ENCODE results near the gene POU2AF1.

The POU2AF1 gene

DNA sequence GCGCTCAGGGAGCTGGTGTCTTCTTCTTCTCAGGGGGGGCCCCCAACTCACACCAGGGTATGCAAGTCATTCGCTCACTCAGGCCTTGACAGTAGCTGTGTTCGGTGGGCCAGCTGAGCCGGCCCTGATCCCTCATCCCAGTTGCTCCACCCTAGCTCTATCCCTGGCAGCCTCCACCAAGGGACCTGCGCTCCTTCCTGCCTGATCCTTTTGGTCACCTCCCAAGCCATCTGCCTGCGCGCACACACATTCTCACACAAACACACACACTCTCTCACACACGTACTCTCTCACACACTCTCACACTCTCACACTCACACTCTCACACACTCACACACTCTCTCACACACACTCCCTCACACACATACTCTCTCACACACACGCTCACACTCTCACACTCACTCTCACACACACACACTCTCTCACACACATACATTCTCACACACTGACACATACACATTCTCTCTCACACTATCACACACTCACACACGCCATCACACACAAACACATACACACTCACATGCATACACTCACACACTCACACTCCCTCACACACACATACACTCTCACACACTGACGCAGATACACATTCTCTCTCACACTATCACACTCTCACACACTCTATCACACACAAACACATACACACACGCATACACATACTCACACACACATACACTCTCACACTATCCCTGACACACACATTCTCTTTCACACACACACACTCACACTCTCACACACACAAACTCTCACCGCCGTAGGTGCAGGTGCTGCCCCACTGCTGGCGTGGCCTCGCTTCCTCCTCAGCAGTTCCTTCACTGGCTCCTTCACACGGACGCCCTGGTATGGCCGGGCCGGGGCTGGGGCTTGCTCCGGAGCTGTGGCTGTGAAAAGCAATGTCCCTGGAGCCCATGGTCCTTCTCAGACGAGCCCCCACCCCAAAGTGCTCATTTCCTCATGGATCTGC is 20.8 kb downstream of the POU2AF1 start:
- TF ChIP-seq YY1 (IDR thresholded peaks at IDR 0.05; ENCODE audit: low read depth): no peak
- no peak for TF ChIP-seq CREB1 (IDR thresholded peaks at IDR 0.05; ENCODE audit: low read depth)
- TF ChIP-seq, protein P1, sequence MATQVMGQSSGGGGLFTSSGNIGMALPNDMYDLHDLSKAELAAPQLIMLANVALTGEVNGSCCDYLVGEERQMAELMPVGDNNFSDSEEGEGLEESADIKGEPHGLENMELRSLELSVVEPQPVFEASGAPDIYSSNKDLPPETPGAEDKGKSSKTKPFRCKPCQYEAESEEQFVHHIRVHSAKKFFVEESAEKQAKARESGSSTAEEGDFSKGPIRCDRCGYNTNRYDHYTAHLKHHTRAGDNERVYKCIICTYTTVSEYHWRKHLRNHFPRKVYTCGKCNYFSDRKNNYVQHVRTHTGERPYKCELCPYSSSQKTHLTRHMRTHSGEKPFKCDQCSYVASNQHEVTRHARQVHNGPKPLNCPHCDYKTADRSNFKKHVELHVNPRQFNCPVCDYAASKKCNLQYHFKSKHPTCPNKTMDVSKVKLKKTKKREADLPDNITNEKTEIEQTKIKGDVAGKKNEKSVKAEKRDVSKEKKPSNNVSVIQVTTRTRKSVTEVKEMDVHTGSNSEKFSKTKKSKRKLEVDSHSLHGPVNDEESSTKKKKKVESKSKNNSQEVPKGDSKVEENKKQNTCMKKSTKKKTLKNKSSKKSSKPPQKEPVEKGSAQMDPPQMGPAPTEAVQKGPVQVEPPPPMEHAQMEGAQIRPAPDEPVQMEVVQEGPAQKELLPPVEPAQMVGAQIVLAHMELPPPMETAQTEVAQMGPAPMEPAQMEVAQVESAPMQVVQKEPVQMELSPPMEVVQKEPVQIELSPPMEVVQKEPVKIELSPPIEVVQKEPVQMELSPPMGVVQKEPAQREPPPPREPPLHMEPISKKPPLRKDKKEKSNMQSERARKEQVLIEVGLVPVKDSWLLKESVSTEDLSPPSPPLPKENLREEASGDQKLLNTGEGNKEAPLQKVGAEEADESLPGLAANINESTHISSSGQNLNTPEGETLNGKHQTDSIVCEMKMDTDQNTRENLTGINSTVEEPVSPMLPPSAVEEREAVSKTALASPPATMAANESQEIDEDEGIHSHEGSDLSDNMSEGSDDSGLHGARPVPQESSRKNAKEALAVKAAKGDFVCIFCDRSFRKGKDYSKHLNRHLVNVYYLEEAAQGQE (IDR thresholded peaks at IDR 0.05; ENCODE audit: low read depth): no peak
- TF ChIP-seq, protein P2, sequence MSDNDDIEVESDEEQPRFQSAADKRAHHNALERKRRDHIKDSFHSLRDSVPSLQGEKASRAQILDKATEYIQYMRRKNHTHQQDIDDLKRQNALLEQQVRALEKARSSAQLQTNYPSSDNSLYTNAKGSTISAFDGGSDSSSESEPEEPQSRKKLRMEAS (IDR thresholded peaks at IDR 0.05): no peak
- no peak for TF ChIP-seq TCF12 (IDR thresholded peaks at IDR 0.05; ENCODE audit: low read depth)
- no peak for TF ChIP-seq EP300 (IDR thresholded peaks at IDR 0.05; ENCODE audit: borderline replicate concordance)
- TF ChIP-seq FOXM1 (IDR thresholded peaks at IDR 0.05; ENCODE audit: borderline replicate concordance, low read depth): no peak
- TF ChIP-seq TAF1 (IDR thresholded peaks at IDR 0.05; ENCODE audit: low read depth): no peak
- TF ChIP-seq EGR1 (IDR thresholded peaks at IDR 0.05): no peak
- TF ChIP-seq ZBTB7A (IDR thresholded peaks at IDR 0.05; ENCODE audit: low read depth): no peak
- TF ChIP-seq NFIC (IDR thresholded peaks at IDR 0.05): no peak
- no peak for TF ChIP-seq RAD21 (IDR thresholded peaks at IDR 0.05; ENCODE audit: low read depth)

DNA sequence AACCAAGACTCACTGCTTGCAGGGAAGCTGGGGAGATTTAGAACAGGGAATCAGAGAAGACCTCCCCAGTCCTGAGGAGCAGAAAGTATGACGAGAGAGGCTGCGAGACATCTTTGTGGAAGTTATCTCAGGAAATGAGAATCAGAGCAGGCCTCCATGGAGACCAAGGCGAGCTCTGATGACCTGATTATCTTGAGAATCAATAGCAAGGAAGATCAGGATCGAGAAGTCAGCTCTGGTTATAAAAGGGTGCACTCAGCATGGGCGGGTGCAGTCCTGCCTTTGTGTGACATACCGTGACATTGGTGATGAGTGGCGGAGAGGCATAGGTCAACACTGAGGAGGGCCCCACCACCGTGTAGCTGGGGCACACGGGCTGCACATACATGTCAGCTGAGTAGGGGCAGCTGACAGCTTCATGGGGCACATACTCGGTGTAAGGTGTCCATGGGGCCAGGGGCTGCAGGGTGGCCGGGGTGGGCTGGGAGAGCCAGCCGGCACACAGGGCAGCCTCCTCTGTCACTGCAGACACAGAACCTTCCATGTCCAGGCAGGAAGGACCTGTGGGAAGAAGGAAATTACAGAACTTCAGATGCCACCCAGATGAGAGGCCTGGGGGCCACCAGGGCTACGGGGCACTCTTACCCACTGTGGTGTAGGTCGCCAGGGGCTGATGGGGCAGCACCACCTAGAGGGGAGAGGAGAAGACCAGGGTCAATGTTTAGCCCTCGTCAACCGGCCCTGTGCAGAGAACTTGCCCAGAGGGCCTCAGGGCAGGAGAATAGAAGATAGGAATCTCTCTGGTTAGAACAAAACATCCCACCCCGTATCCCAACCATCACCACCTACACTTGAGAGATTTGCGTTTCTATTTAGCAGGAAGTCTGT is 21.7 kb downstream of the POU2AF1 start:
- TF ChIP-seq YY1 (IDR thresholded peaks at IDR 0.05; ENCODE audit: low read depth): no peak
- no peak for TF ChIP-seq FOXM1 (IDR thresholded peaks at IDR 0.05; ENCODE audit: borderline replicate concordance, low read depth)
- no peak for TF ChIP-seq EGR1 (IDR thresholded peaks at IDR 0.05)
- TF ChIP-seq CREB1 (IDR thresholded peaks at IDR 0.05; ENCODE audit: low read depth): no peak
- TF ChIP-seq TAF1 (IDR thresholded peaks at IDR 0.05; ENCODE audit: low read depth): no peak
- TF ChIP-seq RAD21 (IDR thresholded peaks at IDR 0.05; ENCODE audit: low read depth): no peak
- TF ChIP-seq, protein P1 (IDR thresholded peaks at IDR 0.05; ENCODE audit: low read depth): no peak

DNA sequence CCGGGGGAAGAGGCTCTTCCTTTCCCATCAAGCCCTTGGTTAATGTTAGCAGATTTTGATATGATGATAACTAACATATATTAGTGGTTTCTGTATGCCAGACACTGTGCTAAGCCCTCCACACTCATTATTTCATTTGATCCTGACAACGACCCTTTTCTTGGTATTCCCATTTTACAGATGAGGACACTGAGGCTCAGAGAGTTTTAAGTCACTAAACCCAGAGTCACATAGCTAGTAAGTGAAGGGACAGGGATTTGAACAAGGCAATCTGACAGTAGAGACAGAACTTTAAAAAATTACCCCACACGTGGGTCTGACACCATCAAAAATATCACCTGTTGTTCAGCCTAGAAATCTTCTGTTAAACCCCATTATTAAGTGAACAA is 22.4 kb downstream of the POU2AF1 start:
- TF ChIP-seq, protein P1 (IDR thresholded peaks at IDR 0.05; ENCODE audit: low read depth): no peak
- no peak for TF ChIP-seq ZBTB7A (IDR thresholded peaks at IDR 0.05; ENCODE audit: low read depth)
- no peak for TF ChIP-seq TEAD4 (IDR thresholded peaks at IDR 0.05)
- no peak for TF ChIP-seq RAD21 (IDR thresholded peaks at IDR 0.05; ENCODE audit: low read depth)
- no peak for TF ChIP-seq EP300 (IDR thresholded peaks at IDR 0.05; ENCODE audit: borderline replicate concordance)
- no peak for TF ChIP-seq FOXM1 (IDR thresholded peaks at IDR 0.05; ENCODE audit: borderline replicate concordance, low read depth)
- TF ChIP-seq TCF12 (IDR thresholded peaks at IDR 0.05; ENCODE audit: low read depth): no peak
- no peak for TF ChIP-seq YY1 (IDR thresholded peaks at IDR 0.05; ENCODE audit: low read depth)
- no peak for TF ChIP-seq NFIC (IDR thresholded peaks at IDR 0.05)
- no peak for TF ChIP-seq EGR1 (IDR thresholded peaks at IDR 0.05)

DNA sequence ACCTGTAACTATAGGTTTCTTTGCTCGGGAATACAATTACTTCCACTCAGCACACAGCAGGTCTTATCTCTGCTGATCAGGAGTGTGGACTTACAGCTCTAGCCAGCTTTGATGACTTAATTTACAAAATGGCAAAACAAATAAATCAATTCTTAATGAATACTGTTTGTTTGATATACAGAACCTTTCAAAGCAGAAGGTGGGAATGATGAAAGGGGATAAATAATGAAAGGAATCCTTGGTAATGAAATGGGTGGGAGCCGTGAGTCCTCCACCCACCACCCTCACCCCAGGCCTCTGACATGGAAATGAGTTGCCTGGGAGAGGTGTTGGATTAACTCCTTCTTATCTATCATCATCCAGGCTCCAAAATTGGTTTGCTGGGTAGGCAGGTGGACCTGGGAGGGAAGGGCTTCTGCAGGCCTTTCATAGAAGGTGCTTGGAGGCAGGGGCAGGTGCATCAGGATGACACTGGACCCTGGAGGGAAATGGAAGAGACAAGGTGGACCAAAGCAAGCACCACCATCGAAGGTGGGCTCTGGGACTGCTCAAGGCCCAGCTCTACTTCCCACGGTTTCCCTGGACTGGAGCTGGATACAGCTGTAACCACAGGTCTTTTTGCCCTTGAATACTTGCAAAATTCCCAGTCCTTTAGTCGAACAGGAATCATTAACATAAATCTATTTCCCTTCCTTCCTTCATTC is 23.0 kb downstream of the POU2AF1 start:
- TF ChIP-seq, protein P2 (IDR thresholded peaks at IDR 0.05): no peak
- no peak for TF ChIP-seq EP300 (IDR thresholded peaks at IDR 0.05; ENCODE audit: borderline replicate concordance)
- no peak for TF ChIP-seq RAD21 (IDR thresholded peaks at IDR 0.05; ENCODE audit: low read depth)
- TF ChIP-seq TEAD4 (IDR thresholded peaks at IDR 0.05): no peak
- TF ChIP-seq CREB1 (IDR thresholded peaks at IDR 0.05; ENCODE audit: low read depth): no peak
- TF ChIP-seq TCF12 (IDR thresholded peaks at IDR 0.05; ENCODE audit: low read depth): no peak
- no peak for TF ChIP-seq CEBPB (IDR thresholded peaks at IDR 0.05)
